Epithelial cell of proximal tubule (primary cell): Measurements from ENCODE around the gene FAM118A. TPM values are rescaled to one million over a fixed set of nuclear protein-coding genes. Genes with fewer than 3 reads are reported as not detected.
A peak's percentile ranks its signal among the peaks of the same experiment; 100 is the strongest.

Experiments used
- DNase-seq: peaks from one replicate; pipeline ENCODE4 v3.0.0-alpha.2; 2011; ENCODE audit warnings: low read depth
- H3K4me3 ChIP-seq: 2 replicates; pipeline ENCODE4 v1.5.1; 2011; ENCODE audit warnings: low read depth, mild to moderate bottlenecking, low read length
- CTCF ChIP-seq: conservative IDR thresholded peaks from 2 replicates; pipeline ENCODE4 v1.5.1; 2012; ENCODE audit warnings: low read depth, mild to moderate bottlenecking, low read length
- total RNA-seq: library from RNA; depleted of rRNA; stranded (reverse); fragments of >200 nt; gene quantifications from 2 replicates; pipeline ENCODE4 v1.2.3, GENCODE V29; 2015

FAM118A gene
- total RNA-seq, 1 donor from 2014 or later = 9.5 TPM

DNA sequence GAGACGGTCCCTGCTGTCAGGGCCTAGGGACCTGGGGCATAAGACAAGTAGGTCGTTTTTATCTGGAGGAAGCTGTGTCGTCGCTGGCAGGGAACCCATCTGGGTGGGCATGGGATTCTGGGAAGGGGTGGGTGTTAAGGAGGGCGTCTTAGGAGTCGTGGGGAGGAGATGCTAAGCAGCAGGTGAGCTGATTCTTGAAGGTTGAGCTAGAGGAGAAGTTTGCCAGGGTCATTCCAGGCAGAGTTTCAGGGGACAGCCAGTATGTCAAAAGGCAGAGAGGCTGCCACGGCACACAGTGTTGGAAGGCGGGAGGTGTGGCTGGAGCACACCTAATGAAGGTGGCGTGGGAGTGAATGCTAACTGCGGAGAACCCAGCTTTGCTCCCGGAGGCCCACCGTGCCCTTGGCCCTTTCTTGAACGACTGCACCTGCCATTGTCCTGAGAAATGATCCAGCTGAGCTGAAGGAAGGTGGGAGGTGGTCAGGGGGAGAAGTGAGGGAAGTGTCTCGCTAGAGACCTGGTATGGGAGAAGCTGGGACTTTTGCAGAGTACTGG lies 1.3 kb downstream of the FAM118A start:
- no peak for TF ChIP-seq CTCF

GRCh38 chr22:45312415-45312814 lies 2.7 kb downstream of the FAM118A start:
- no peak overlapping the region for H3K4me3 ChIP-seq
- DNase-seq = no peak
- TF ChIP-seq CTCF = no peak

More for the DNA sequence above, 1.3 kb downstream of the FAM118A start:
- DNase-seq = no peak
- H3K4me3 ChIP-seq = peak overlapping the region; percentile 89

DNA sequence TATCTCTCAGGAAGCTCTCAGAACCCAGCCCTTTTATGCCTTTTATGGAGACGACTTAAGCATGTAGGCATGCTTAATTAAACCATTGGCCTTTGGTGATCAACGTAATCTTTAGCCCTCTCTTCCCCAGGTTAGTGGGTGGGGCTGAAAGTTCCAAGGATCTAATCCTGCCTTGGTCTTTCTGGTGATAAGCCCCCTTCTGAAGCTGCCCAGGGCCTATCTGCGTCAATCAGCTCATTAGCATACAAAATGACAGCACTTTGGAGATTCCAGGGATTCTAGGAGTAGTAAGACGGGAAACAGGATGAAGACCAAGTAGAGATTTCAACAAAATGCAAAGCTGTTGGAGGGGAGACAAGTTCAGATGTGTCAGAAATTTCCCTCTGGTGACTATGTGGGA lies 3.1 kb downstream of the FAM118A start:
- DNase-seq = no peak
- no peak for TF ChIP-seq CTCF
- H3K4me3 ChIP-seq = no peak overlapping the region

DNA sequence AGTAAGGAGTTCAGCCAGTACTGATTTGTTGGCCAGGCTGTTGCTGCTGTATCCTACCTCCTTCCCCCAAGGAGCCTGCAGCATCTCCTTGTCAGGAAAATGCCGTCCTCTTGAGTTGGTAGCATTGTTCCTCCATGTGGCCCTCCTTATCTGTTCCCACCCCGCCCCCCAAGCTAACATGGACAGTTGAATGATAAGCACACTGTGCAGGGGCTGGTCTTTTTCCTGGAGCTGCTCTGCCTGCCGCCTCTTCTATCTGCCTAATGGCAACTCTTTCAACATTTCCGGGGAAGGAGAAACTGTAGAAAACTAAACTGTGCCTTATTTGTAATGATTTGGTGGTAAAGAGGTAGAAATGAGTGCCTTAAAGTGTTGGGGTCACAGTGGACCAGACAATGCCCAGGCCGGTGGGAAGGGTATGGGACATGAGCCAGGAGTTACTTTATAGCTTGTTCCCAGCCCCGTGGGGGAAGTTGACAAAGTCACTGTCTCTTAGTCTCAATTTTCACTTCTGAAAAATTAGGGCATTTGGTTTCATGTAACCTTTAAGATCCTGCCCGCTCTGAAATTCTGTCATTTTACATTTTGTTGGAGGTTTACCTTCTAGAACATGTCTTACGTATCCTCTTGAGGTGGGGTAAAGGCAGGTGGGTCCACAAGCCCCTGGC lies 4.5 kb downstream of the FAM118A start:
- no peak overlapping the region for H3K4me3 ChIP-seq
- DNase-seq = no peak
- TF ChIP-seq CTCF = no peak

GRCh38 chr22:45314786-45315185 lies 5.1 kb downstream of the FAM118A start:
- DNase-seq = no peak
- TF ChIP-seq CTCF = no peak
- H3K4me3 ChIP-seq = no peak overlapping the region

GRCh38 chr22:45316796-45317526 lies 7.2 kb downstream of the FAM118A start:
- H3K4me3 ChIP-seq = no peak overlapping the region
- TF ChIP-seq CTCF = no peak
- no peak for DNase-seq
